ENCODE results near the gene NFKBIB.

NFKBIB gene

GRCh38 chr19:38905620-38906019 lies 5.9 kb downstream of the NFKBIB start:
- DNase-seq = no peak

GRCh38 chr19:38907227-38907626 lies 7.5 kb downstream of the NFKBIB start:
- DNase-seq = no peak

GRCh38 chr19:38907670-38908069 lies 7.9 kb downstream of the NFKBIB start:
- no peak for DNase-seq

- no peak for DNase-seq
Measured at GRCh38 chr19:38908911-38909310, 9.1 kb downstream of the NFKBIB start.

- DNase-seq = no peak
Measured at GRCh38 chr19:38910488-38910887, 10.7 kb downstream of the NFKBIB start.

GRCh38 chr19:38911388-38912001 lies 11.7 kb downstream of the NFKBIB start:
- DNase-seq = no peak

- DNase-seq = no peak
Measured at GRCh38 chr19:38912600-38913514, 13.1 kb downstream of the NFKBIB start.

- DNase-seq = no peak
Measured at GRCh38 chr19:38913958-38914357, 14.2 kb downstream of the NFKBIB start.

GRCh38 chr19:38915329-38916321 lies 15.9 kb downstream of the NFKBIB start:
- no peak for DNase-seq

- no peak for DNase-seq
Measured at GRCh38 chr19:38917516-38917915, 17.7 kb downstream of the NFKBIB start.

- DNase-seq = no peak
Measured at GRCh38 chr19:38917921-38918491, 18.2 kb downstream of the NFKBIB start.

- no peak for DNase-seq
Measured at GRCh38 chr19:38918526-38918925, 18.8 kb downstream of the NFKBIB start.

- no peak for DNase-seq
Measured at GRCh38 chr19:38919837-38920601, 20.2 kb downstream of the NFKBIB start.

- no peak for DNase-seq
Measured at GRCh38 chr19:38920602-38921419, 21.0 kb downstream of the NFKBIB start.

- DNase-seq = no peak
Measured at GRCh38 chr19:38921420-38922274, 21.9 kb downstream of the NFKBIB start.

GRCh38 chr19:38922482-38922881 lies 22.7 kb downstream of the NFKBIB start:
- no peak for DNase-seq

GRCh38 chr19:38924388-38924787 lies 24.6 kb downstream of the NFKBIB start:
- DNase-seq = no peak

GRCh38 chr19:38928391-38929001 lies 28.7 kb downstream of the NFKBIB start:
- DNase-seq = no peak

Measured in KG1 (cell line).